WTC11 (cell line): Measurements from ENCODE around the gene KIF2C. TPM values are rescaled to one million over a fixed set of nuclear protein-coding genes. Genes with fewer than 3 reads are reported as not detected.

ENCODE experiments used
- CBFB ChIP-seq: sonication (generic); formaldehyde crosslinking; IDR thresholded peaks from 2 replicates; pipeline ENCODE4 v1.8.1; 2022; ENCODE audit warnings: mild to moderate bottlenecking, low read depth, missing genetic modification reagents
- CREM ChIP-seq: sonication (generic); formaldehyde crosslinking; IDR thresholded peaks from 2 replicates; pipeline ENCODE4 v1.8.1; 2022; ENCODE audit warnings: mild to moderate bottlenecking, missing genetic modification reagents, moderate library complexity
- ESRRA ChIP-seq: sonication (generic); formaldehyde crosslinking; IDR thresholded peaks from 2 replicates; pipeline ENCODE4 v1.8.1; 2022; ENCODE audit warnings: mild to moderate bottlenecking, missing genetic modification reagents, borderline replicate concordance
- IRF2 ChIP-seq: sonication (generic); formaldehyde crosslinking; IDR thresholded peaks from 2 replicates; pipeline ENCODE4 v1.8.0; 2022; ENCODE audit warnings: low read depth, missing genetic modification reagents, borderline replicate concordance
- KAT7 ChIP-seq: sonication (generic); formaldehyde crosslinking; IDR thresholded peaks from 2 replicates; pipeline ENCODE4 v1.8.1; 2023; ENCODE audit warnings: missing genetic modification reagents, mild to moderate bottlenecking, borderline replicate concordance
- NR3C1 ChIP-seq: sonication (generic); formaldehyde crosslinking; conservative IDR thresholded peaks from 2 replicates; pipeline ENCODE4 v1.8.1; 2023; ENCODE audit warnings: low read depth, mild to moderate bottlenecking, missing genetic modification reagents
- OVOL2 ChIP-seq: fragments of 250-450 bp; sonication (Bioruptor Pico); IDR thresholded peaks from 2 replicates; pipeline ENCODE4 v1.9.0; 2021; ENCODE audit warnings: mild to moderate bottlenecking, borderline replicate concordance
- RELA ChIP-seq: sonication (generic); formaldehyde crosslinking; IDR thresholded peaks from 2 replicates; pipeline ENCODE4 v1.8.1; 2022; ENCODE audit warnings: missing genetic modification reagents, mild to moderate bottlenecking, borderline replicate concordance
- RORB ChIP-seq: fragments of 250-450 bp; sonication (Bioruptor Pico); IDR thresholded peaks from 2 replicates; pipeline ENCODE4 v1.9.0; 2021; ENCODE audit warnings: mild to moderate bottlenecking
- SMAD3 ChIP-seq: sonication (generic); formaldehyde crosslinking; IDR thresholded peaks from 2 replicates; pipeline ENCODE4 v1.8.0; 2022; ENCODE audit warnings: missing genetic modification reagents, mild to moderate bottlenecking, borderline replicate concordance
- TCF7 ChIP-seq: sonication (generic); formaldehyde crosslinking; IDR thresholded peaks from 2 replicates; pipeline ENCODE4 v1.8.0; 2022; ENCODE audit warnings: mild to moderate bottlenecking, low read depth, missing genetic modification reagents, moderate library complexity
- ZNF121 ChIP-seq: sonication (generic); formaldehyde crosslinking; IDR thresholded peaks from 2 replicates; pipeline ENCODE4 v1.8.0; 2023; ENCODE audit warnings: missing genetic modification reagents
- ZNF263 ChIP-seq: sonication (generic); formaldehyde crosslinking; IDR thresholded peaks from 2 replicates; pipeline ENCODE4 v1.8.1; 2022; ENCODE audit warnings: low read depth, mild to moderate bottlenecking, moderate library complexity, missing genetic modification reagents
- ZNF671 ChIP-seq: fragments of 250-450 bp; sonication (Bioruptor Pico); IDR thresholded peaks from 2 replicates; pipeline ENCODE4 v1.8.0; 2021; ENCODE audit warnings: mild to moderate bottlenecking
- total RNA-seq: library from RNA; stranded (reverse); gene quantifications from 3 replicates; pipeline ENCODE4 v1.2.3, GENCODE V29; 2021
- TF ChIP-seq, protein P1 (sequence below): sonication (generic); formaldehyde crosslinking; IDR thresholded peaks from 2 replicates; pipeline ENCODE4 v1.8.0; 2022; ENCODE audit warnings: missing genetic modification reagents
- TF ChIP-seq, protein P2 (sequence below): sonication (generic); formaldehyde crosslinking; IDR thresholded peaks from 2 replicates; pipeline ENCODE4 v1.8.1; 2023; ENCODE audit warnings: mild to moderate bottlenecking, missing genetic modification reagents, borderline replicate concordance
- TF ChIP-seq, protein P3 (sequence below): sonication (generic); formaldehyde crosslinking; IDR thresholded peaks from 2 replicates; pipeline ENCODE4 v1.8.0; 2023; ENCODE audit warnings: mild to moderate bottlenecking, missing genetic modification reagents
- TF ChIP-seq, protein P4 (sequence below): fragments of 250-450 bp; sonication (Bioruptor Pico); IDR thresholded peaks from 2 replicates; pipeline ENCODE4 v1.8.0; 2021; ENCODE audit warnings: mild to moderate bottlenecking
- TF ChIP-seq, protein P5 (sequence below): sonication (generic); formaldehyde crosslinking; IDR thresholded peaks from 2 replicates; pipeline ENCODE4 v1.8.1; 2023; ENCODE audit warnings: mild to moderate bottlenecking, moderate library complexity, missing genetic modification reagents
- TF ChIP-seq, protein P6 (sequence below): sonication (generic); formaldehyde crosslinking; IDR thresholded peaks from 2 replicates; pipeline ENCODE4 v1.8.1; 2022; ENCODE audit warnings: mild to moderate bottlenecking, moderate library complexity, missing genetic modification reagents
- TF ChIP-seq, protein P7 (sequence below): sonication (generic); formaldehyde crosslinking; IDR thresholded peaks from 2 replicates; pipeline ENCODE4 v1.8.1; 2022; ENCODE audit warnings: missing genetic modification reagents, borderline replicate concordance

KIF2C gene
- total RNA-seq, 1 experiment from 2014 or later: 93.8 TPM

DNA sequence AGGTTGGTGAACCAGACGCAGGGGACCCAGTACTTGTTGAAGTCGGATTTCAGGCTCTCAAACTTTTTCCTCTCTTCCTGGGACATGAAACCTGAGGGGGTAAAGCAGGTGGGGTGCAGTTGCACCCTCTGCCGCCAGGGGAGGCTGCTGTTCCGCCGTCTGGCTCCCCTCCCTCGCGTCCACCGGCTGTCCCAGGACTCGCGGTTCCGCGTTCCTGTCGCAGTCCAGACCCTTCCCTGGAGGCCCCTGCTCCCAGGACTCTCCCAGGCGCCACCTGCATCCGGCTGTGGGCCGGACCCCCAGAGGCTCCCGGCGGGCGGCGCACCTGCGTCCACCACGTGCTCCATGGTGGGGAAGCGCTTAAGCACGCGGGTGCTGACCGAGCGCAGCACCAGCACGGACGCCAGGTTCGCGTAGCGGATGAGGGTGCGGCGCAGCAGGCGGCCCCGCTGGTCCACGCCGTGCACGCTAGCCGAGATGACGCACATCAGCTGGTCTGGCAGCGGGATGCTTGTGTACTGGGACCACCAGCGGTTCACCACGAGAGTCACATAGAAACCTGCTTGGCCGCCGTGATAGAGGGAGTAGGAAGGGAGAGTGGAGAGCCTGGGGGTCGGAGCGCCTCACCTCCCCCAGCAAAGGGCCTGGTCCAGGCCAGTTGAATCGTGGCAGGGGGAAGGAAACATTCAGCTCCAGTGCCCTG, 46.7 kb downstream of the KIF2C start (continued):
- no peak for TF ChIP-seq NR3C1
- TF ChIP-seq, protein P1, sequence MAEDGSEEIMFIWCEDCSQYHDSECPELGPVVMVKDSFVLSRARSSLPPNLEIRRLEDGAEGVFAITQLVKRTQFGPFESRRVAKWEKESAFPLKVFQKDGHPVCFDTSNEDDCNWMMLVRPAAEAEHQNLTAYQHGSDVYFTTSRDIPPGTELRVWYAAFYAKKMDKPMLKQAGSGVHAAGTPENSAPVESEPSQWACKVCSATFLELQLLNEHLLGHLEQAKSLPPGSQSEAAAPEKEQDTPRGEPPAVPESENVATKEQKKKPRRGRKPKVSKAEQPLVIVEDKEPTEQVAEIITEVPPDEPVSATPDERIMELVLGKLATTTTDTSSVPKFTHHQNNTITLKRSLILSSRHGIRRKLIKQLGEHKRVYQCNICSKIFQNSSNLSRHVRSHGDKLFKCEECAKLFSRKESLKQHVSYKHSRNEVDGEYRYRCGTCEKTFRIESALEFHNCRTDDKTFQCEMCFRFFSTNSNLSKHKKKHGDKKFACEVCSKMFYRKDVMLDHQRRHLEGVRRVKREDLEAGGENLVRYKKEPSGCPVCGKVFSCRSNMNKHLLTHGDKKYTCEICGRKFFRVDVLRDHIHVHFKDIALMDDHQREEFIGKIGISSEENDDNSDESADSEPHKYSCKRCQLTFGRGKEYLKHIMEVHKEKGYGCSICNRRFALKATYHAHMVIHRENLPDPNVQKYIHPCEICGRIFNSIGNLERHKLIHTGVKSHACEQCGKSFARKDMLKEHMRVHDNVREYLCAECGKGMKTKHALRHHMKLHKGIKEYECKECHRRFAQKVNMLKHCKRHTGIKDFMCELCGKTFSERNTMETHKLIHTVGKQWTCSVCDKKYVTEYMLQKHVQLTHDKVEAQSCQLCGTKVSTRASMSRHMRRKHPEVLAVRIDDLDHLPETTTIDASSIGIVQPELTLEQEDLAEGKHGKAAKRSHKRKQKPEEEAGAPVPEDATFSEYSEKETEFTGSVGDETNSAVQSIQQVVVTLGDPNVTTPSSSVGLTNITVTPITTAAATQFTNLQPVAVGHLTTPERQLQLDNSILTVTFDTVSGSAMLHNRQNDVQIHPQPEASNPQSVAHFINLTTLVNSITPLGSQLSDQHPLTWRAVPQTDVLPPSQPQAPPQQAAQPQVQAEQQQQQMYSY (CRISPR knock-in tag): peak; percentile 54; the same call in 1 of the 2 replicates
- TF ChIP-seq KAT7: no peak
- TF ChIP-seq IRF2 (CRISPR knock-in tag): no peak
- TF ChIP-seq RELA (CRISPR knock-in tag): no peak
- no peak for TF ChIP-seq ZNF671 (CRISPR knock-in tag)
- TF ChIP-seq, protein P2, sequence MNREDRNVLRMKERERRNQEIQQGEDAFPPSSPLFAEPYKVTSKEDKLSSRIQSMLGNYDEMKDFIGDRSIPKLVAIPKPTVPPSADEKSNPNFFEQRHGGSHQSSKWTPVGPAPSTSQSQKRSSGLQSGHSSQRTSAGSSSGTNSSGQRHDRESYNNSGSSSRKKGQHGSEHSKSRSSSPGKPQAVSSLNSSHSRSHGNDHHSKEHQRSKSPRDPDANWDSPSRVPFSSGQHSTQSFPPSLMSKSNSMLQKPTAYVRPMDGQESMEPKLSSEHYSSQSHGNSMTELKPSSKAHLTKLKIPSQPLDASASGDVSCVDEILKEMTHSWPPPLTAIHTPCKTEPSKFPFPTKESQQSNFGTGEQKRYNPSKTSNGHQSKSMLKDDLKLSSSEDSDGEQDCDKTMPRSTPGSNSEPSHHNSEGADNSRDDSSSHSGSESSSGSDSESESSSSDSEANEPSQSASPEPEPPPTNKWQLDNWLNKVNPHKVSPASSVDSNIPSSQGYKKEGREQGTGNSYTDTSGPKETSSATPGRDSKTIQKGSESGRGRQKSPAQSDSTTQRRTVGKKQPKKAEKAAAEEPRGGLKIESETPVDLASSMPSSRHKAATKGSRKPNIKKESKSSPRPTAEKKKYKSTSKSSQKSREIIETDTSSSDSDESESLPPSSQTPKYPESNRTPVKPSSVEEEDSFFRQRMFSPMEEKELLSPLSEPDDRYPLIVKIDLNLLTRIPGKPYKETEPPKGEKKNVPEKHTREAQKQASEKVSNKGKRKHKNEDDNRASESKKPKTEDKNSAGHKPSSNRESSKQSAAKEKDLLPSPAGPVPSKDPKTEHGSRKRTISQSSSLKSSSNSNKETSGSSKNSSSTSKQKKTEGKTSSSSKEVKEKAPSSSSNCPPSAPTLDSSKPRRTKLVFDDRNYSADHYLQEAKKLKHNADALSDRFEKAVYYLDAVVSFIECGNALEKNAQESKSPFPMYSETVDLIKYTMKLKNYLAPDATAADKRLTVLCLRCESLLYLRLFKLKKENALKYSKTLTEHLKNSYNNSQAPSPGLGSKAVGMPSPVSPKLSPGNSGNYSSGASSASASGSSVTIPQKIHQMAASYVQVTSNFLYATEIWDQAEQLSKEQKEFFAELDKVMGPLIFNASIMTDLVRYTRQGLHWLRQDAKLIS (CRISPR knock-in tag): peak; percentile 61; the same call in 1 of the 2 replicates
- TF ChIP-seq, protein P3, sequence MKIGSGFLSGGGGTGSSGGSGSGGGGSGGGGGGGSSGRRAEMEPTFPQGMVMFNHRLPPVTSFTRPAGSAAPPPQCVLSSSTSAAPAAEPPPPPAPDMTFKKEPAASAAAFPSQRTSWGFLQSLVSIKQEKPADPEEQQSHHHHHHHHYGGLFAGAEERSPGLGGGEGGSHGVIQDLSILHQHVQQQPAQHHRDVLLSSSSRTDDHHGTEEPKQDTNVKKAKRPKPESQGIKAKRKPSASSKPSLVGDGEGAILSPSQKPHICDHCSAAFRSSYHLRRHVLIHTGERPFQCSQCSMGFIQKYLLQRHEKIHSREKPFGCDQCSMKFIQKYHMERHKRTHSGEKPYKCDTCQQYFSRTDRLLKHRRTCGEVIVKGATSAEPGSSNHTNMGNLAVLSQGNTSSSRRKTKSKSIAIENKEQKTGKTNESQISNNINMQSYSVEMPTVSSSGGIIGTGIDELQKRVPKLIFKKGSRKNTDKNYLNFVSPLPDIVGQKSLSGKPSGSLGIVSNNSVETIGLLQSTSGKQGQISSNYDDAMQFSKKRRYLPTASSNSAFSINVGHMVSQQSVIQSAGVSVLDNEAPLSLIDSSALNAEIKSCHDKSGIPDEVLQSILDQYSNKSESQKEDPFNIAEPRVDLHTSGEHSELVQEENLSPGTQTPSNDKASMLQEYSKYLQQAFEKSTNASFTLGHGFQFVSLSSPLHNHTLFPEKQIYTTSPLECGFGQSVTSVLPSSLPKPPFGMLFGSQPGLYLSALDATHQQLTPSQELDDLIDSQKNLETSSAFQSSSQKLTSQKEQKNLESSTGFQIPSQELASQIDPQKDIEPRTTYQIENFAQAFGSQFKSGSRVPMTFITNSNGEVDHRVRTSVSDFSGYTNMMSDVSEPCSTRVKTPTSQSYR: 0 out of 2 replicates have a peak, but pooled peaks have one; percentile 30
- no peak for TF ChIP-seq CBFB (CRISPR knock-in tag)
- no peak for TF ChIP-seq ESRRA (CRISPR knock-in tag)
- TF ChIP-seq ZNF263 (CRISPR knock-in tag): no peak
- TF ChIP-seq TCF7: no peak
- TF ChIP-seq ZNF121 (CRISPR knock-in tag): 0 out of 2 replicates have a peak, but pooled peaks have one; percentile 24
- TF ChIP-seq, protein P4, sequence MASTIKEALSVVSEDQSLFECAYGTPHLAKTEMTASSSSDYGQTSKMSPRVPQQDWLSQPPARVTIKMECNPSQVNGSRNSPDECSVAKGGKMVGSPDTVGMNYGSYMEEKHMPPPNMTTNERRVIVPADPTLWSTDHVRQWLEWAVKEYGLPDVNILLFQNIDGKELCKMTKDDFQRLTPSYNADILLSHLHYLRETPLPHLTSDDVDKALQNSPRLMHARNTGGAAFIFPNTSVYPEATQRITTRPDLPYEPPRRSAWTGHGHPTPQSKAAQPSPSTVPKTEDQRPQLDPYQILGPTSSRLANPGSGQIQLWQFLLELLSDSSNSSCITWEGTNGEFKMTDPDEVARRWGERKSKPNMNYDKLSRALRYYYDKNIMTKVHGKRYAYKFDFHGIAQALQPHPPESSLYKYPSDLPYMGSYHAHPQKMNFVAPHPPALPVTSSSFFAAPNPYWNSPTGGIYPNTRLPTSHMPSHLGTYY: no peak; the same call in 1 of the 2 replicates
- no peak for TF ChIP-seq RORB (CRISPR knock-in tag)
- TF ChIP-seq, protein P5, sequence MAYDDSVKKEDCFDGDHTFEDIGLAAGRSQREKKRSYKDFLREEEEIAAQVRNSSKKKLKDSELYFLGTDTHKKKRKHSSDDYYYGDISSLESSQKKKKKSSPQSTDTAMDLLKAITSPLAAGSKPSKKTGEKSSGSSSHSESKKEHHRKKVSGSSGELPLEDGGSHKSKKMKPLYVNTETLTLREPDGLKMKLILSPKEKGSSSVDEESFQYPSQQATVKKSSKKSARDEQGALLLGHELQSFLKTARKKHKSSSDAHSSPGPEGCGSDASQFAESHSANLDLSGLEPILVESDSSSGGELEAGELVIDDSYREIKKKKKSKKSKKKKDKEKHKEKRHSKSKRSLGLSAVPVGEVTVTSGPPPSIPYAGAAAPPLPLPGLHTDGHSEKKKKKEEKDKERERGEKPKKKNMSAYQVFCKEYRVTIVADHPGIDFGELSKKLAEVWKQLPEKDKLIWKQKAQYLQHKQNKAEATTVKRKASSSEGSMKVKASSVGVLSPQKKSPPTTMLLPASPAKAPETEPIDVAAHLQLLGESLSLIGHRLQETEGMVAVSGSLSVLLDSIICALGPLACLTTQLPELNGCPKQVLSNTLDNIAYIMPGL: peak; percentile 97
- TF ChIP-seq OVOL2 (CRISPR knock-in tag): no peak
- TF ChIP-seq, protein P6, sequence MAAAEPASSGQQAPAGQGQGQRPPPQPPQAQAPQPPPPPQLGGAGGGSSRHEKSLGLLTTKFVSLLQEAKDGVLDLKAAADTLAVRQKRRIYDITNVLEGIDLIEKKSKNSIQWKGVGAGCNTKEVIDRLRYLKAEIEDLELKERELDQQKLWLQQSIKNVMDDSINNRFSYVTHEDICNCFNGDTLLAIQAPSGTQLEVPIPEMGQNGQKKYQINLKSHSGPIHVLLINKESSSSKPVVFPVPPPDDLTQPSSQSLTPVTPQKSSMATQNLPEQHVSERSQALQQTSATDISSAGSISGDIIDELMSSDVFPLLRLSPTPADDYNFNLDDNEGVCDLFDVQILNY (CRISPR knock-in tag): 0 out of 2 replicates have a peak, but pooled peaks have one; percentile 71
- TF ChIP-seq, protein P7, sequence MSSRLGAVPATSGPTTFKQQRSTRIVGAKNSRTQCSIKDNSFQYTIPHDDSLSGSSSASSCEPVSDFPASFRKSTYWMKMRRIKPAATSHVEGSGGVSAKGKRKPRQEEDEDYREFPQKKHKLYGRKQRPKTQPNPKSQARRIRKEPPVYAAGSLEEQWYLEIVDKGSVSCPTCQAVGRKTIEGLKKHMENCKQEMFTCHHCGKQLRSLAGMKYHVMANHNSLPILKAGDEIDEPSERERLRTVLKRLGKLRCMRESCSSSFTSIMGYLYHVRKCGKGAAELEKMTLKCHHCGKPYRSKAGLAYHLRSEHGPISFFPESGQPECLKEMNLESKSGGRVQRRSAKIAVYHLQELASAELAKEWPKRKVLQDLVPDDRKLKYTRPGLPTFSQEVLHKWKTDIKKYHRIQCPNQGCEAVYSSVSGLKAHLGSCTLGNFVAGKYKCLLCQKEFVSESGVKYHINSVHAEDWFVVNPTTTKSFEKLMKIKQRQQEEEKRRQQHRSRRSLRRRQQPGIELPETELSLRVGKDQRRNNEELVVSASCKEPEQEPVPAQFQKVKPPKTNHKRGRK (CRISPR knock-in tag): no peak
- TF ChIP-seq CREM (CRISPR knock-in tag): 0 out of 2 replicates have a peak, but pooled peaks have one; percentile 31
- TF ChIP-seq SMAD3 (CRISPR knock-in tag): peak; percentile 88
